ENCODE measurements around the gene FERMT3.
A peak's percentile ranks its signal among the peaks of the same experiment; 100 is the strongest.

FERMT3 gene

GRCh38 chr11:64232182-64232966, 25.9 kb downstream of the FERMT3 start:
- H3K36me3 Mint-ChIP-seq (ENCODE audit: low read depth) = peaks cover 32% of the 10 kb centered on the region
- peak overlapping the region; percentile 59 for H3K27ac Mint-ChIP-seq
- H3K9me3 Mint-ChIP-seq = no peaks in the 10 kb centered on the region
- DNase-seq = no peak
- H3K27me3 Mint-ChIP-seq = no peaks in the 10 kb centered on the region
- H3K4me3 Mint-ChIP-seq = peak overlapping the region; percentile 80
- H3K4me1 Mint-ChIP-seq (ENCODE audit: low read depth) = peaks cover 57% of the 10 kb centered on the region

GRCh38 chr11:64232967-64233315, 26.4 kb downstream of the FERMT3 start:
- H3K4me1 Mint-ChIP-seq (ENCODE audit: low read depth) = peaks cover 52% of the 10 kb centered on the region
- H3K27ac Mint-ChIP-seq = no peak overlapping the region
- DNase-seq = no peak
- H3K36me3 Mint-ChIP-seq (ENCODE audit: low read depth) = peaks cover 32% of the 10 kb centered on the region
- H3K4me3 Mint-ChIP-seq = peak overlapping the region; percentile 45
- H3K9me3 Mint-ChIP-seq = no peaks in the 10 kb centered on the region
- no peaks in the 10 kb centered on the region for H3K27me3 Mint-ChIP-seq

- Mint-ChIP-seq H3K27ac (peak within 1 kb of the TSS; percentile 88), H3K4me1 (ENCODE audit: low read depth) (peaks cover 52% of the 10 kb centered on the region), H3K9me3 (no peaks in the 10 kb centered on the region), H3K36me3 (ENCODE audit: low read depth) (peaks cover 40% of the 10 kb centered on the region), H3K4me3 (peak within 1 kb of the TSS; percentile 88), H3K27me3 (no peaks in the 10 kb centered on the region)
- peak; percentile 82 for DNase-seq
Observed at GRCh38 chr11:64233913-64234586, 27.5 kb downstream of the FERMT3 start, which contains the start of gene VEGFB. TSS of gene VEGFB (plus strand) at chr11:64234584. CDS start at chr11:64234834, 250 bp downstream.

- Mint-ChIP-seq H3K4me1 (ENCODE audit: low read depth) (peaks cover 49% of the 10 kb centered on the region), H3K27me3 (no peaks in the 10 kb centered on the region), H3K9me3 (no peaks in the 10 kb centered on the region), H3K4me3 (peak overlapping the region; percentile 88), H3K27ac (peak overlapping the region; percentile 88), H3K36me3 (ENCODE audit: low read depth) (peaks cover 39% of the 10 kb centered on the region)
- peak; percentile 75 for DNase-seq
Observed at GRCh38 chr11:64234647-64235379, 28.3 kb downstream of the FERMT3 start.

- no peaks in the 10 kb centered on the region for H3K9me3 Mint-ChIP-seq
- no peak for DNase-seq
- peaks cover 46% of the 10 kb centered on the region for H3K36me3 Mint-ChIP-seq (ENCODE audit: low read depth)
- peak overlapping the region; percentile 88 for H3K4me3 Mint-ChIP-seq
- peaks cover 54% of the 10 kb centered on the region for H3K4me1 Mint-ChIP-seq (ENCODE audit: low read depth)
- H3K27ac Mint-ChIP-seq = peak overlapping the region; percentile 88
- H3K27me3 Mint-ChIP-seq = no peaks in the 10 kb centered on the region
Observed at GRCh38 chr11:64235437-64236161, 29.1 kb downstream of the FERMT3 start.

GRCh38 chr11:64237484-64237951, 31.0 kb downstream of the FERMT3 start:
- Mint-ChIP-seq H3K4me3 (no peak overlapping the region), H3K27ac (peak overlapping the region; percentile 81), H3K27me3 (no peaks in the 10 kb centered on the region), H3K9me3 (no peaks in the 10 kb centered on the region), H3K4me1 (ENCODE audit: low read depth) (peaks cover 48% of the 10 kb centered on the region), H3K36me3 (ENCODE audit: low read depth) (peaks cover 53% of the 10 kb centered on the region)
- DNase-seq = no peak

GRCh38 chr11:64238076-64238475, 31.6 kb downstream of the FERMT3 start:
- peaks cover 50% of the 10 kb centered on the region for H3K4me1 Mint-ChIP-seq (ENCODE audit: low read depth)
- H3K4me3 Mint-ChIP-seq = no peak overlapping the region
- H3K9me3 Mint-ChIP-seq = no peaks in the 10 kb centered on the region
- DNase-seq = no peak
- H3K27me3 Mint-ChIP-seq = no peaks in the 10 kb centered on the region
- peak overlapping the region; percentile 81 for H3K27ac Mint-ChIP-seq
- peaks cover 59% of the 10 kb centered on the region for H3K36me3 Mint-ChIP-seq (ENCODE audit: low read depth)

- no peak overlapping the region for H3K4me3 Mint-ChIP-seq
- no peaks in the 10 kb centered on the region for H3K9me3 Mint-ChIP-seq
- no peaks in the 10 kb centered on the region for H3K27me3 Mint-ChIP-seq
- peaks cover 68% of the 10 kb centered on the region for H3K36me3 Mint-ChIP-seq (ENCODE audit: low read depth)
- H3K4me1 Mint-ChIP-seq (ENCODE audit: low read depth) = peaks cover 55% of the 10 kb centered on the region
- no peak for DNase-seq
- peak overlapping the region; percentile 81 for H3K27ac Mint-ChIP-seq
Observed at GRCh38 chr11:64238999-64239398, 32.5 kb downstream of the FERMT3 start.

- Mint-ChIP-seq H3K36me3 (ENCODE audit: low read depth) (peaks cover 75% of the 10 kb centered on the region), H3K27ac (peak overlapping the region; percentile 98), H3K27me3 (no peaks in the 10 kb centered on the region), H3K4me3 (peak overlapping the region; percentile 91), H3K4me1 (ENCODE audit: low read depth) (peaks cover 58% of the 10 kb centered on the region), H3K9me3 (no peaks in the 10 kb centered on the region)
- DNase-seq = no peak
Observed at GRCh38 chr11:64239662-64240434, 33.3 kb downstream of the FERMT3 start.

- Mint-ChIP-seq H3K27ac (peak within 1 kb of the TSS; percentile 98), H3K36me3 (ENCODE audit: low read depth) (peaks cover 77% of the 10 kb centered on the region), H3K4me3 (peak within 1 kb of the TSS; percentile 91), H3K27me3 (no peaks in the 10 kb centered on the region), H3K4me1 (ENCODE audit: low read depth) (peaks cover 51% of the 10 kb centered on the region), H3K9me3 (no peaks in the 10 kb centered on the region)
- DNase-seq = peak; percentile 98
Observed at GRCh38 chr11:64240435-64241240, 34.1 kb downstream of the FERMT3 start, which contains the start of gene FKBP2. TSS of gene FKBP2 (plus strand) at chr11:64241095. CDS start at chr11:64242388, 1,293 bp downstream.

GRCh38 chr11:64241241-64241490, 34.6 kb downstream of the FERMT3 start:
- Mint-ChIP-seq H3K4me3 (peak overlapping the region; percentile 91), H3K4me1 (ENCODE audit: low read depth) (peaks cover 46% of the 10 kb centered on the region), H3K9me3 (no peaks in the 10 kb centered on the region), H3K27me3 (no peaks in the 10 kb centered on the region), H3K36me3 (ENCODE audit: low read depth) (peaks cover 80% of the 10 kb centered on the region), H3K27ac (peak overlapping the region; percentile 98)
- DNase-seq = peak; percentile 100

GRCh38 chr11:64241491-64242374, 35.2 kb downstream of the FERMT3 start:
- H3K36me3 Mint-ChIP-seq (ENCODE audit: low read depth) = peaks cover 80% of the 10 kb centered on the region
- DNase-seq = no peak
- no peaks in the 10 kb centered on the region for H3K27me3 Mint-ChIP-seq
- peak overlapping the region; percentile 98 for H3K27ac Mint-ChIP-seq
- H3K4me3 Mint-ChIP-seq = peak overlapping the region; percentile 91
- no peaks in the 10 kb centered on the region for H3K9me3 Mint-ChIP-seq
- peaks cover 46% of the 10 kb centered on the region for H3K4me1 Mint-ChIP-seq (ENCODE audit: low read depth)
